Raji (cell line): Measurements from ENCODE around the gene C11orf87.

ENCODE experiments used
- POLR2A ChIP-seq: IDR thresholded peaks from 2 replicates; pipeline ENCODE4 v1.6.1; 2011; ENCODE audit warnings: low read depth, low read length, control low read depth; ENCODE audit not compliant: insufficient read depth

C11orf87 gene

DNA sequence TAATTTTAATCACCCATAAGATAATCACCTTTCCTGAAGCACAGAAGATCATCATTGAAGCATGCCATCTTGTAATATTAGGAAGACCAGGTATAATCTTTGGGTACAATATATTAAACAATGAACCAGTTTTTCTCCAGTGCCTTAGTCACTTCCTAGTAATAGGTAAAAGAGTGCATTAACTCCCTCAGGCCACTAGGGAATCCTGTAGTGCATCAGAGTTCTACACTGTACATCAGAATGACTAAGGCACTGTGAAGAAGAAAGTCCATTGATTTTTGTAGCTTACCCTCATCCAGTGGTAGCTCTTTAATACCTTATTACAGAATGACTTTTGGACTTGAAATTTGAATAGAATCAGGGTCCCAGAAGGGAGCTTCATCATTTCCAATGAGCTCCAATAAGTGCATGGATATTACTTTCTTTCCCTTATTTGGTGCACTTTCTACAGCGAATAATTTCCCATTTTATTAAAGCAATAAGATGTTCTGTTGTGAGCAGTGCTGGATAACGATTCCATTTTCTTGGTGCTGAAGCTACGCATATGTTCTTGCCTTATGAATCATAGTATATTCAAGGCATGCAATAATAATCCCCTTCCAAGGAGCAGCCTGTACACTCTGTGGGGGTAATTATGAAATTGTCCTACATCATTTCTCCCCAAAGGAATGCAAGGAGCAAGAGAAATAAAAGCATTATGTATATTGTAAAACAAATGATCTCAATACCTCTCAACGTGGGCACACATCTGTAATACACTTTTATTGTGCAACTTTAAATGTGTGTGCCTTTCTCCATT, 4.7 kb downstream of the C11orf87 start:
- no peak for TF ChIP-seq POLR2A

DNA sequence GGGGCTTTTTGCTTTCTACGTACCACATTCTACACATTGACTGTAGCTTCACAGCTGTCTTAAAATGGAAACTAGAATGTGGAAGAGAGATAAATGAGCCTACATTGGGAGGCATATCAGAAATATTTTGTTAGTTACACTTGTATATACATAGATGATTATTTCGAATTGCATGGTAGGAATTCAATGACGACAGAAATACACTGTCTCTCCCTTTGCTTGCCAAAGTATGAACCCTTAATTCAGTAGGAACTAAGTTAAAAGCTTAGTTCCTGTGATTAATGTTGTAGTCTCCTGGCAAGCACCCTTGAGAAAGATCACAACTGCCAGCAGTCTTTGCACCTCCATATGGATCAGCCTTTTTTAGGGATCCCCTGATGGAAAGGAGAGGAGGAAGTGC, 10.1 kb downstream of the C11orf87 start:
- no peak for TF ChIP-seq POLR2A

DNA sequence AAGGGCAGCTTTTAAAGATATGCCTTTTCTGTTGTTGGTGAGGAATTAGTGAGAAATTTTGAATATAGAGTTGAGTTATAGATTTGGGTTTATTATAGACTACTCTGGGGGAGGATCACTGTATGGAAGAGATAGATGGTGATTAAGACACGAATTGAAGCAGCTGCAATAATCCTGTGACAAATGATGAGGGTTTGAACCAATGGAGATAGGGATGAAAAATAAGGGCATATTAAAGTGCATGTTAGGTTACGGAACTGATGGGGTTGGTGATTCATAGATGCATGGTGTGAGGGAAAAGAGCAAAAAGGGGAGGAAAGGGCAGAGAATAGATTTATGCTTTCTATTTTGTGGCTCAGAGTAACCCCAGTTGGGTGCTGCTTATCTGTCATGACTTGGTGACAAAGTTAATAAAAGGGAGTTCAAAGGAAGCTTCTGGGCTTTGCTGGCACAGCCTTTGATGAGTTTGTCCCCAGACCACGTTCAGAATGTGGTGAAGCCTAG, 11.8 kb downstream of the C11orf87 start:
- no peak for TF ChIP-seq POLR2A

DNA sequence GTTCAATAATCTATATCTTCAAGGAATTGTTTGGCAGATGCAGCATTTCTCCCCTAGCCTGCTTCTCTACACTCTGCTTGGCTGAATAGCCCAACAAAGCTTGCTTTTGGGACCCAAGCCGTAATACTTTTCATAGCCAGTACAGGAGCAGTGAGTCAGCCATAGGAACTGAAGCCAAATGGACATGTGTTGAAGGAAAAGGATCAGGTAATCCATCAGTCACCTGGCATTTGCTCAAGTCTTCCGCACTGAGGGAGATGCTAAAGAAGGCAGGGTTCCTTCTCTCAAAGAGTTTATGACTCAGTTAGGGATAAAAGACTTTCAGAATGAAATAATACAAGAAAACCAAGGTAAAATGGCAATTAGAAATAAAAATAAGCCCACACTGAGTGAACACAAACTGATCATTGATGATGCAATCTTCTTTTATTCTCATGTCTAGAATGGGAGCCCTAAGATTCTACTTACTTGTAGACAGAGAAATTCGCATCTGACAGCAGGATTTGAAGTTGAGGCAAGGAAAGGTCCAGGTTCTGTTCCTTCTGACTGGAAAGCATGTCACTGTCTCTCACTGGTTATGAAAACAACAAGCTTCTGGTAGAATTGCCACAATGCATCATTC, 13.2 kb downstream of the C11orf87 start:
- no peak for TF ChIP-seq POLR2A

DNA sequence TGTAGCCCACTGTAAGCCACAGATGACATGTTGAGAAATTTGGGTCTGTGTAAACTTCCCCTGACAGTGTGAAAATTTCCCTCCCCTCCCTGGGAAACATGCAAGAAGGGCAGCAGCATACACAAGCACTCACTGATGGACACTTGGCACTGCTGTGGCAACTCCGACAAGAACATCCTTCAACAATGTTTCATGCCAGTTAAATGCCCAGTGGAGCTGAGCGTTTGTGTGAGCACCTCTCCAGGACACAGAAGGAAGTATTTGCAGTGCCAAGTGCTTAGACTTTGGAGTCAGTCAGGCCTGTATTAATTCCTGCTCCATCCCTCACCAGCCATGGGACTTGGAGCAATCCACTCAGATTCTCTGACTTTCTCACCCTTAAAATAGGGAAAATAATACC, 17.7 kb downstream of the C11orf87 start:
- TF ChIP-seq POLR2A: no peak

DNA sequence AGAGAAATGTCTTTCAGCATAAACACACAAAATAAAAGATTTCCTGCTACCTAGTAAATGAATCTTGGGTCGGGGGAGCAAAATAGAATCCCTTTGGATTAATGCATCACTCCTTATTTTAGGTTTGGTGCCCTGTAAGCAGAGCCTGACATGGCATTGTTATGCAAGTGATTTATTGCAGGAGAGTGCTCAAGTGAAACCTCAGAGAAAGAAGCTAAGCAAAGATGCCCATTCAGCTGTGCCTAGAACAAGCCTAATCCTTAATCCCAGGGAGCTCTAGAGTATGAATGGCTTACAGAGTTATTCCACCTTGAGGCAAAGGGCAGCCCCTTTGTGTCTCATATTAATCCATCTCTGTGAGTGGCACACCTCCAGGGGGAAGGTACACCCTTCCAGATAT, 21.1 kb downstream of the C11orf87 start:
- TF ChIP-seq POLR2A: no peak

DNA sequence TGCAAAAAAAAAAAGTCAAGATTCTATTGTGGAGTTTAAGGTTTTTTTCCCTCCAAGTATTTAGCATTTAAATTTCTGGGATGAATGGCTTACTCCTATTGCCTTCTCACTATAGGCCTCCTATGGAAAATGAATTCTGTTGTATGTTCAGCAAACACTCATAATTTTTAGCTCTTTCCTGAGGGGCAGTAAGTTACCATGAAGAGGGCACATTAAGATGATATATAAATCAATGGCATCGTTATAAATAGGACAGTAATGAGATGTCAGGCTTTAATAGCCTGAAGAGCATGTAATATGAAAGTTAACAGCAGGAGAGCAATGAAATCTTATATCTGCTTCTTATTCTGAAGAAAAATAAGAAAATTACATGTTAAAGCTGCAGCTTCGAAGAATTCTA, 32.9 kb downstream of the C11orf87 start:
- TF ChIP-seq POLR2A: no peak
